Skeletal muscle tissue (tissue), 4 donors: ENCODE data around the gene OR4F29. TPM values are rescaled to one million over a fixed set of nuclear protein-coding genes. Genes with fewer than 3 reads are reported as not detected.
"Not testable (repeated sequence)": the region's sequence is repeated elsewhere in the genome, so short reads cannot be mapped to it uniquely, and the experiment has no call there.

Experiments
- H3K27ac ChIP-seq: one replicate; pipeline ENCODE4 v1.7.0; 2013; ENCODE audit warnings: mild to moderate bottlenecking, low read depth, low read length, inconsistent platforms
- H3K27me3 ChIP-seq, 3 donors: one replicate each; pipeline ENCODE4 v1.7.0; 2013; ENCODE audit warnings: low read length in 3 of 3; ENCODE audit not compliant: control insufficient read depth in 3 of 3, insufficient read depth in 3 of 3
- H3K36me3 ChIP-seq, 3 donors: one replicate each; pipeline ENCODE4 v1.7.0; 2013; ENCODE audit warnings: low read length in 3 of 3; ENCODE audit not compliant: control insufficient read depth in 3 of 3, insufficient read depth in 3 of 3
- H3K4me1 ChIP-seq, 3 donors: one replicate each; pipeline ENCODE4 v1.7.0; 2013; ENCODE audit warnings: low read length in 3 of 3, mild to moderate bottlenecking in 3 of 3; ENCODE audit not compliant: control insufficient read depth in 3 of 3, insufficient read depth in 3 of 3
- H3K4me3 ChIP-seq, 3 donors: one replicate each; pipeline ENCODE4 v1.7.0; 2013; ENCODE audit warnings: low read length in 3 of 3
- H3K9ac ChIP-seq, 3 donors: one replicate each; pipeline ENCODE4 v1.7.0; 2013; ENCODE audit warnings: low read length in 3 of 3, mild to moderate bottlenecking in 3 of 3, moderate library complexity in 2 of 3, low read depth in 1 of 3
- H3K9me3 ChIP-seq, 3 donors: one replicate each; pipeline ENCODE4 v1.7.0; 2013; ENCODE audit warnings: low read length in 3 of 3; ENCODE audit not compliant: control insufficient read depth in 3 of 3
- total RNA-seq: library from RNA; depleted of rRNA; stranded (reverse); fragments of >200 nt; gene quantifications from one replicate; pipeline ENCODE4 v1.2.3, GENCODE V29; 2014
- donor health status: Osteomylitis.

The OR4F29 gene, protein sequence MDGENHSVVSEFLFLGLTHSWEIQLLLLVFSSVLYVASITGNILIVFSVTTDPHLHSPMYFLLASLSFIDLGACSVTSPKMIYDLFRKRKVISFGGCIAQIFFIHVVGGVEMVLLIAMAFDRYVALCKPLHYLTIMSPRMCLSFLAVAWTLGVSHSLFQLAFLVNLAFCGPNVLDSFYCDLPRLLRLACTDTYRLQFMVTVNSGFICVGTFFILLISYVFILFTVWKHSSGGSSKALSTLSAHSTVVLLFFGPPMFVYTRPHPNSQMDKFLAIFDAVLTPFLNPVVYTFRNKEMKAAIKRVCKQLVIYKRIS
- total RNA-seq = not detected

GRCh38 chr1:451578-451977 lies at the start of gene OR4F29:
OR4F29 (minus strand) TSS chr1:451678; CDS start chr1:451678, 0 bp downstream.
- H3K36me3 ChIP-seq, H3K9ac ChIP-seq, H3K27me3 ChIP-seq, H3K4me3 ChIP-seq, H3K9me3 ChIP-seq, H3K4me1 ChIP-seq, H3K27ac ChIP-seq: not testable (repeated sequence)

Other genes starting within 250 kb of the OR4F29 start
- gene OR4F16, start 235.0 kb upstream of the OR4F29 start, total RNA-seq = not detected